ENCODE results near the gene FBXO47.

DNA sequence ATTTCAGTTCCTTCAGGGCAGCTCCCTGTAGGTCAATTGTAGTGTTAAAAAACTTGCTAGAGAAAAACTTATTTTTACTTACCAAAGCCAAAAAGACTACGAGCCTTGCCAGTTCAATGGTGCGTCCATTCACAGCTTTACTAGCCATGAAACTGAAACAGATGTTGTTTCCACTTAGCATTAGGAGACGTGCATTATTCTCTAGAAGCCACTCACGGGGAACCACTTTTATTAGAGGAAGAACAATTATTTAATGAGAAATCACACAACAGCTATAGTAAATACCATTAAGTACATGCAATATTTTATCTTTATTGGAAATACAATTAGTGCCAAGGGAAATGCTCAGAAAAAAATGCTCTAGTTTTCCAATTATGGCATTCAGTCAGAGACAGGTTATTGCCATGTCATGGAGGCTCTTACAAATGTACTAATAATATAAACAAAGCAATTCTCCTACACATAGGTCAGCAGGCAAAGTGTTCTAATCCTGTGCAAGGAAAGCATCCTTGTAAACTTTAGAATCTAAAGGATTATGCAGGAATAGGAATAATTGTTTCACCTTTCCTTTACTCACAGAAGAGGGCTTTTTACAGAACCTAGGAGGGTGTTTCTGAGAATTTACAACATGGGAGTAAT lies 24.4 kb downstream of the FBXO47 start:
- TF ChIP-seq OTX1 (CRISPR knock-in tag; IDR thresholded peaks at IDR 0.05) (no peak), NFE2 (IDR thresholded peaks at IDR 0.05; ENCODE audit: low read depth) (no peak), RBM22 (IDR thresholded peaks at IDR 0.05; ENCODE audit: low read depth, low read length, poor library complexity, severe bottlenecking) (no peak), HMG20A (CRISPR knock-in tag; conservative IDR thresholded peaks at IDR 0.05) (no peak), CC2D1A (IDR thresholded peaks at IDR 0.05) (no peak), POLR2A (conservative IDR thresholded peaks at IDR 0.05) (no peak), JUND (IDR thresholded peaks at IDR 0.05; ENCODE audit: borderline replicate concordance, low read depth, low read length) (no peak), JUND (tag; IDR thresholded peaks at IDR 0.05; ENCODE audit: borderline replicate concordance, low read depth, low read length) (no peak), POLR2AphosphoS5 (IDR thresholded peaks at IDR 0.05; ENCODE audit: control insufficient read depth, insufficient read depth, low read depth, low read length) (no peak), MCM7 (IDR thresholded peaks at IDR 0.05) (no peak)
- TF ChIP-seq, protein P1, sequence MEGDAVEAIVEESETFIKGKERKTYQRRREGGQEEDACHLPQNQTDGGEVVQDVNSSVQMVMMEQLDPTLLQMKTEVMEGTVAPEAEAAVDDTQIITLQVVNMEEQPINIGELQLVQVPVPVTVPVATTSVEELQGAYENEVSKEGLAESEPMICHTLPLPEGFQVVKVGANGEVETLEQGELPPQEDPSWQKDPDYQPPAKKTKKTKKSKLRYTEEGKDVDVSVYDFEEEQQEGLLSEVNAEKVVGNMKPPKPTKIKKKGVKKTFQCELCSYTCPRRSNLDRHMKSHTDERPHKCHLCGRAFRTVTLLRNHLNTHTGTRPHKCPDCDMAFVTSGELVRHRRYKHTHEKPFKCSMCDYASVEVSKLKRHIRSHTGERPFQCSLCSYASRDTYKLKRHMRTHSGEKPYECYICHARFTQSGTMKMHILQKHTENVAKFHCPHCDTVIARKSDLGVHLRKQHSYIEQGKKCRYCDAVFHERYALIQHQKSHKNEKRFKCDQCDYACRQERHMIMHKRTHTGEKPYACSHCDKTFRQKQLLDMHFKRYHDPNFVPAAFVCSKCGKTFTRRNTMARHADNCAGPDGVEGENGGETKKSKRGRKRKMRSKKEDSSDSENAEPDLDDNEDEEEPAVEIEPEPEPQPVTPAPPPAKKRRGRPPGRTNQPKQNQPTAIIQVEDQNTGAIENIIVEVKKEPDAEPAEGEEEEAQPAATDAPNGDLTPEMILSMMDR (IDR thresholded peaks at IDR 0.05 in 2 of 3, conservative IDR thresholded peaks at IDR 0.05 in 1 of 3; ENCODE audit: insufficient read depth in 2 of 3, low read depth in 1 of 3, low read length in 3 of 3) = no peak
- TF ChIP-seq, protein P2, sequence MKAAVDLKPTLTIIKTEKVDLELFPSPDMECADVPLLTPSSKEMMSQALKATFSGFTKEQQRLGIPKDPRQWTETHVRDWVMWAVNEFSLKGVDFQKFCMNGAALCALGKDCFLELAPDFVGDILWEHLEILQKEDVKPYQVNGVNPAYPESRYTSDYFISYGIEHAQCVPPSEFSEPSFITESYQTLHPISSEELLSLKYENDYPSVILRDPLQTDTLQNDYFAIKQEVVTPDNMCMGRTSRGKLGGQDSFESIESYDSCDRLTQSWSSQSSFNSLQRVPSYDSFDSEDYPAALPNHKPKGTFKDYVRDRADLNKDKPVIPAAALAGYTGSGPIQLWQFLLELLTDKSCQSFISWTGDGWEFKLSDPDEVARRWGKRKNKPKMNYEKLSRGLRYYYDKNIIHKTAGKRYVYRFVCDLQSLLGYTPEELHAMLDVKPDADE (conservative IDR thresholded peaks at IDR 0.05; ENCODE audit: control insufficient read depth, low read depth, low read length) = no peak
- TF ChIP-seq, protein P3, sequence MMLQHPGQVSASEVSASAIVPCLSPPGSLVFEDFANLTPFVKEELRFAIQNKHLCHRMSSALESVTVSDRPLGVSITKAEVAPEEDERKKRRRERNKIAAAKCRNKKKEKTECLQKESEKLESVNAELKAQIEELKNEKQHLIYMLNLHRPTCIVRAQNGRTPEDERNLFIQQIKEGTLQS (IDR thresholded peaks at IDR 0.05) = no peak
- TF ChIP-seq, protein P3 (CRISPR knock-in tag; conservative IDR thresholded peaks at IDR 0.05) = no peak
- TF ChIP-seq, protein P4, sequence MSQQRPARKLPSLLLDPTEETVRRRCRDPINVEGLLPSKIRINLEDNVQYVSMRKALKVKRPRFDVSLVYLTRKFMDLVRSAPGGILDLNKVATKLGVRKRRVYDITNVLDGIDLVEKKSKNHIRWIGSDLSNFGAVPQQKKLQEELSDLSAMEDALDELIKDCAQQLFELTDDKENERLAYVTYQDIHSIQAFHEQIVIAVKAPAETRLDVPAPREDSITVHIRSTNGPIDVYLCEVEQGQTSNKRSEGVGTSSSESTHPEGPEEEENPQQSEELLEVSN (IDR thresholded peaks at IDR 0.05; ENCODE audit: borderline replicate concordance in 1 of 2, extremely low read depth in 1 of 2, insufficient read depth in 1 of 2, insufficient read length in 1 of 2, low read depth in 1 of 2, low read length in 1 of 2, poor library complexity in 1 of 2, severe bottlenecking in 1 of 2) = no peak

Data from K562 (cell line).